LNCaP clone FGC (cell line): ENCODE results near the gene RAPGEF3.
A peak's percentile ranks its signal among the peaks of the same experiment; 100 is the strongest.

ENCODE experiments used
- DNase-seq: peaks from one replicate; pipeline ENCODE4 v3.0.0-alpha.2; 2011; ENCODE audit warnings: low read depth
- H3K4me3 ChIP-seq: 2 replicates; pipeline ENCODE4 v1.5.1; 2011; ENCODE audit warnings: mild to moderate bottlenecking, low read depth, low read length, control low read depth
- TF ChIP-seq, protein P1 (sequence below): IDR thresholded peaks from 2 replicates; pipeline ENCODE4 v1.5.1; 2012; ENCODE audit warnings: mild to moderate bottlenecking; ENCODE audit not compliant: control insufficient read depth, insufficient read depth; ENCODE audit errors: extremely low read depth

RAPGEF3 gene

DNA sequence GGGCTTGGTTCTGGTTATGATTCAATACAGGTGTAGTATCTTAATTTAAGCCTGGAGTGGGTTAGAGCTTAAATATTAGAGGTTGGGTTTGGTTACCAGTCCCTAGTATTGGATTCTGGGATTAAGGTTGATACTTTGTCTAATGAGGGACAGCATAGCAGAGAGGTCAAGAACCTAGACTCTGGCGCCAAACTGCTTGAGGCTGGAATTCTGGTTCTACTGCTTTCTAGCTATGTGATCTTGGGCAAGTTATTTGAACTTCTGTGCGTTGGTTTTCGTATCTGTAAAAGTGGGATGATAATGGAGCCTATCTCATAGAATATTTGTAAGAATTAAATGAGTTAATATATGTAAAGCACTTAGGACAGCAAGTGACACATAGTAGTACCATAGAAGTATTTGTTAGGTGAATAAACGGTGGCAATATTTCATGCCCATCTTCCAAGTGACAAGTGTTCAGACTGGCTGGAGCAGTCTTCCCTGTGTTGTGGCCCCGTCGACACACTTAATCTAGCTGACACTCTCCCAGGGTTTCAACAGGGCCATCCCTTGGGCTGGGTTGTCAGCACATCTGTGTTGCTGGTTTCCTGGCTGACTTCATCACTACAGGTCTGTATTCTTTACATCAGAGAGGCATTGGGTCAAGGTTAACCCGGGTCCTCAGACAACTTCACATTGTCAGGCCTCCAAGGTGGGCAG lies 36.4 kb downstream of the RAPGEF3 start:
- no peak overlapping the region for H3K4me3 ChIP-seq
- DNase-seq = peak; percentile 46
- TF ChIP-seq, protein P1, sequence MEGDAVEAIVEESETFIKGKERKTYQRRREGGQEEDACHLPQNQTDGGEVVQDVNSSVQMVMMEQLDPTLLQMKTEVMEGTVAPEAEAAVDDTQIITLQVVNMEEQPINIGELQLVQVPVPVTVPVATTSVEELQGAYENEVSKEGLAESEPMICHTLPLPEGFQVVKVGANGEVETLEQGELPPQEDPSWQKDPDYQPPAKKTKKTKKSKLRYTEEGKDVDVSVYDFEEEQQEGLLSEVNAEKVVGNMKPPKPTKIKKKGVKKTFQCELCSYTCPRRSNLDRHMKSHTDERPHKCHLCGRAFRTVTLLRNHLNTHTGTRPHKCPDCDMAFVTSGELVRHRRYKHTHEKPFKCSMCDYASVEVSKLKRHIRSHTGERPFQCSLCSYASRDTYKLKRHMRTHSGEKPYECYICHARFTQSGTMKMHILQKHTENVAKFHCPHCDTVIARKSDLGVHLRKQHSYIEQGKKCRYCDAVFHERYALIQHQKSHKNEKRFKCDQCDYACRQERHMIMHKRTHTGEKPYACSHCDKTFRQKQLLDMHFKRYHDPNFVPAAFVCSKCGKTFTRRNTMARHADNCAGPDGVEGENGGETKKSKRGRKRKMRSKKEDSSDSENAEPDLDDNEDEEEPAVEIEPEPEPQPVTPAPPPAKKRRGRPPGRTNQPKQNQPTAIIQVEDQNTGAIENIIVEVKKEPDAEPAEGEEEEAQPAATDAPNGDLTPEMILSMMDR = no peak

DNA sequence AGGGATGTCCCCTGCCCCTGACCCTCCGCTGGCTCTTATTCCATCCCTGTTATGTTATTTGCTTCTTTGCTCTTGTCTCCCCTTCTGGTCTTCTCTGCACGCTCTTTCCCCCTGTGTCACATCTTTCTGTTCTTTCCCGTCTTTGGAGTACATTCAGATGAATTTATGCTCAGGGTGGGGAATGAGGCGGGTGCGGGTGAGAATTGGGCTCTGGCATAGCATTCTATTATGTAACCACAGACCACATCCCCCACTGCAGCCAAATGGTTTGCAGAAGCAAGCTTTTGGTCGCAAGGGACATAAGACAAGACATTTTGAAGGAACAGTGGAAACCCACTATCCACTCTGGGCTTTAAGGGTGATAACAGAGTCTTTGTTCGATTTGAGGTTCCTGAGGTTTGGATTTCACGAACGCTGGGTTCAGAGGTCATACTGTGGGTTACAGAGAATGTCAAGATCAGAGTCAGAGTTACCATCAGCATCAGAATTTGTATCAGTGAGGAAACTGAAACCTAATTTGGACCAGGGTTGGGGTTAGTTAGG lies 37.2 kb downstream of the RAPGEF3 start:
- H3K4me3 ChIP-seq = no peak overlapping the region
- DNase-seq = no peak
- TF ChIP-seq, protein P1 = no peak

DNA sequence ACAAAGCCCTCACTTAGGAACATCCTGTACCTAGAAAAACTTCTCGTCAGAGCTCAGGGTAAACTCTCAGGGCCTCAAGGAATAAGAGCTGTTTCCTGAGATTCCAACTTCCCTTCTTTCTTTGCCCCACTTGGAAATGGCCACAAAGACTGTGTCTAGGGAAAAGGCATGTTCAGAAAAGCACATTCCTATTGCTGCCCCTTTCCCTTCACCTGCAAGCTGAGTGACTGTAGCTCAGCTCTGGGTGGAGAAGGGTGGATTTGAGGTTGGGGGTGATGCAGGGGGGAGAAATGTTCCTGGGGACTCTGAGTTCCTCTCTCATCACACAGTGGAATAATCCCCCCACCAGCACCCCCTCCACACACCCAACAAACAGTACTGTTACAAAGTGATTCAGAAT lies 40.1 kb downstream of the RAPGEF3 start:
- TF ChIP-seq, protein P1 = no peak
- DNase-seq = no peak

DNA sequence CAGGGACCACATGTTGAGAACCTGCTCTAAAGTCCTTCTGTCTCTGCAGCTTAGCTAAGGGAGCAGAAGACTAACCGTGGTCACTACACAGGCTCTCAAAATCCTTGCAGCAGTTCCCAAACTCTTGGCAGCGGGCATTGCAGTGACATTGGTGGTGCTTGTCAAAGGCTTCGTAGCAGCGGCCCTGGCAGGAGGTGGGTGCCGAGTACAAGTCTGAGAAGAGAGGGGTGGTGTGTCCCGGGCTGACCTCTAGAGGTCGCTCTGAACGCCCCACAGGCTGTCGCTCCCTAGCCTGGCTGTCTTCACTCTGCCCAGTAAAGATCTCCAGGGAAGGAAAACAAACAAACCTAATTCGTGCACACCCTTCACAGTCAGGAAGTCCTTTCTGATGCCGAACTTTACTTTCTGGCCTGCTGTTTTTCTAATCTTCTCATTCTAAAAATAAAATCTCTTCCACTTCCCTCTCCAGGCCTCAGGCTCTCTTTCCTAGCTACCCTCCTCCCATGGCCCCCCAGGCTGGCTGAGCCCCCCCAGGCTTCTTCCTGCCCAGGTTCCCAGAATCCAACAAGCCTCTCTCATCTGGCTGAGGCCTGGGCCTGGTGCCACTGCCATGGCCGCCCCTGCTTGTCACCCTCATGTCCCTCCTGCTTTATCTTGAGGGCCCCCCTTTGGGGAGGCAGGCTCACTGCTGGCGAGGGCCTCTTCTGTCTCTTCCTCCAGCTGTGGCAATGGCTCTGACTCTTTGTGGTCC lies 41.1 kb downstream of the RAPGEF3 start:
- DNase-seq = peak; percentile 72
- H3K4me3 ChIP-seq = no peak overlapping the region
- TF ChIP-seq, protein P1 = peak; percentile 78

More for the DNA sequence above, 40.1 kb downstream of the RAPGEF3 start:
- no peak overlapping the region for H3K4me3 ChIP-seq

DNA sequence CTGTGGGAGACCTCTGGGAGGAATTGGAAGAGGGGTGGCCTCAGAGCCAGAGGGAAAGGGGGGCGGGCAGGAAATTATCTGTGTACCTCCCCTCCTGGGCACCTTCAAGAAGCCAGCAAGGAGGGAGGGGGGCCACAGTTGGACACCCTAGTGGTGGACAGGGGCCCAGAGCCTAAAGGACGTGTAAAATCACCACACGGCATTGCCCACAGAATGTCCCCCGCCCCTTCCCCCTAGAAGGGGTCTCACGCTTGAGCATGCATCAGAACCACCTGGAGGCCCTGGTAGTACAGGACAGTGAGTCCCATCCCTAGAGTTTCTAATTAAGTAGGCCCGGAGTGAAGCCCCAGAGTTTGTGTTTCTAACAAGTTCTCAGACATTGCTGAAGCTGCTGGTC lies 41.6 kb downstream of the RAPGEF3 start:
- DNase-seq = no peak
- H3K4me3 ChIP-seq = no peak overlapping the region
- TF ChIP-seq, protein P1 = no peak

DNA sequence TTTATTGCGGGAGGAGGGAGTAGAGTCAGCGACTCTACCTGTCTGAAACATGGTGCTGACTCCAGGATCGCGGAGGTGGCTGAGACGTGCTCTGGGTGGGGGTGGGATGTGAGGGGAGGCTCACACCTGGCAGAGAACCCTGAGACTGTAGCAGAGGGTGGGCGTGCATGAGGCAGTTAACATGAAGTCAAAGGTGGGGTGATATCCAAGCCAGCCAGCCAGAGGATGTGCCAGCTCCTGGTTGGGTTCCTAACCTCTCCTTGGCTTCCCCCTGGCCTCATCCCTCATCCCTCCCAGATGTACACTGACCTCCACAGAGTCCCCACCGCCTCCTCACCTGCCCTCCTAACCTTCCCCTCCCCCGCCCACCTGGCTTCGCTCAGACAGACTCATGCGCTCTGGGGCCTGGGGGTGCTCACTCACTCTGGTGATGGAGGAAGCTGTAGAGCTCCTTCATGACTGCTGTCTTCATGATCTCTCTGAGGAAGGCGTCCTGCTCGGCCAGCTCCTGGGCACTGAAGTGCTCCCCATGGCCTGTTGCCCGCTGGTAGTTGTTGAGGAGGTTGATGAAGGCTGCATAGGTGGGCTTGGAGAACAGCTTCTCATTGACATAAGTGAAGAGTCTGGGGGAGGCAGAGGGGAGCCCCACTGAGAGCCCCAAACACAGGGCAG lies 42.7 kb downstream of the RAPGEF3 start:
- TF ChIP-seq, protein P1 = no peak
- no peak for DNase-seq
- peak overlapping the region; percentile 9 for H3K4me3 ChIP-seq
